ENCODE results near the gene CCNB3. TPM values are rescaled to one million over a fixed set of nuclear protein-coding genes. Genes with fewer than 3 reads are reported as not detected.

The CCNB3 gene
- total RNA-seq, 1 experiment from 2014 or later: 0.35 TPM

DNA sequence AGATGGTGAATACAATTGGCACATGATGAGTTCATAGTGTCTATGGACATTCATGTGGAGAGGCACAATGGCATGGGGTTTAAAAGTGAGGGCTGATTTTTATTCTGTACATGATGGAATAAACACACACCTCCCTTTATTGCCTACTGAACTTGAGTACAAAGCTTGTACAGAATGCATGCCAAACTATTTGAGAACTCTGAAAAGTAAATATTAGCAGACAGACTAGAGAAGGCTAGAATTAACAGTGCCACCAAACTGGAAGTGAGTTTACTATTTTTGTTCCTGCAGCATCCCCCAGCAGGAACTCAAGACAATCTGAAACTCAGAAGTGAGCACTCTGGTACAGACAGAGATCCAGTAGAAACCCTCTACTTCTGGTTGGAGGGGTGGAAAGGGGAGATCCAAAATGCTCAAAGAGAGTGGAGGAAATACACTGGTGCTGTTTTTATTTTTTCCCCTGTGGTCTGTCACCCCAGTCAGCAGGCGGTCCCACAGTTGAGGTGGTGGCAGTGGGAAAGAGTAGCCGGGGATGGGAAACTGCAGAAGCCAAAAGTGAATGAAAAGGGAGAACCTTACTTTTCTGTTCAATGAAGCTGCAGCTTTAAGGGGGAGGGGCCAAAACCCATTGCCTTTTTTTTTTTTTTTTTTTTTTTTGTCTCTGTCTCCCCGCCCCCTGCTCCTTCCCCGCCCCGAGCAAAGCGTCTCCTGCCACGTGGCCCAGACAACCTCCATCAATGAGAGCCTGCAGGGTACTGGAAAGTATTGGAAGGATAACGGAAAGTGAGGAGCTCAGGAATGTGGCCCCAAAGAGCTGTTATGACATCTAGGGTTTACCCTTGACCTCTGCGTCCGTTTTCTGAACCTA lies 24.3 kb upstream of the CCNB3 start:
- peaks cover 0 to 11% (median 0%) of the 10 kb centered on the region in 3 experiments; a peak in 3 of 7 replicates for H3K36me3 Mint-ChIP-seq (ENCODE audit: insufficient read depth in 1 of 3, low read depth in 3 of 3)

More for the DNA sequence above, 24.3 kb upstream of the CCNB3 start:
- no peak overlapping the region for H3K18ac ChIP-seq (ENCODE audit: insufficient read length, low read depth, low read length)
- H3K4me1 ChIP-seq (ENCODE audit: insufficient read depth, low read length): no peaks in the 10 kb centered on the region
- H2BK120ac ChIP-seq (ENCODE audit: low read depth, low read length, poor library complexity, severe bottlenecking): no peak overlapping the region
- no peak overlapping the region for H2AK5ac ChIP-seq (ENCODE audit: insufficient read length, low read length)
- no peaks in the 10 kb centered on the region for H4K20me1 ChIP-seq (ENCODE audit: control insufficient read depth, insufficient read depth, insufficient read length)
- Mint-ChIP-seq H3K27ac (no peak overlapping the region), H3K9me3 (peaks cover 52 to 57% of the 10 kb centered on the region in 2 experiments), H3K27me3 (ENCODE audit: low read depth) (peaks cover 6% of the 10 kb centered on the region; the same call in 1 of the 2 replicates), H3K4me3 (no peak overlapping the region), H3K4me1 (peaks cover 10 to 13% of the 10 kb centered on the region in 2 experiments; a peak in 3 of 4 replicates)
- no CpG with 5 or more reads among the region's 10 CpGs for WGBS (ENCODE audit: extremely low coverage, insufficient read length, low lambda C conversion rate)
- H3K4ac ChIP-seq (ENCODE audit: low read depth, low read length): no peak overlapping the region
- no peaks in the 10 kb centered on the region for H3K23me2 ChIP-seq (ENCODE audit: insufficient read length, low read depth, low read length, poor library complexity, severe bottlenecking)
- DNase-seq: no peak
- no peak overlapping the region for H3K9ac ChIP-seq (ENCODE audit: extremely low read depth, insufficient read length, low read length)
- TF ChIP-seq, protein P1, sequence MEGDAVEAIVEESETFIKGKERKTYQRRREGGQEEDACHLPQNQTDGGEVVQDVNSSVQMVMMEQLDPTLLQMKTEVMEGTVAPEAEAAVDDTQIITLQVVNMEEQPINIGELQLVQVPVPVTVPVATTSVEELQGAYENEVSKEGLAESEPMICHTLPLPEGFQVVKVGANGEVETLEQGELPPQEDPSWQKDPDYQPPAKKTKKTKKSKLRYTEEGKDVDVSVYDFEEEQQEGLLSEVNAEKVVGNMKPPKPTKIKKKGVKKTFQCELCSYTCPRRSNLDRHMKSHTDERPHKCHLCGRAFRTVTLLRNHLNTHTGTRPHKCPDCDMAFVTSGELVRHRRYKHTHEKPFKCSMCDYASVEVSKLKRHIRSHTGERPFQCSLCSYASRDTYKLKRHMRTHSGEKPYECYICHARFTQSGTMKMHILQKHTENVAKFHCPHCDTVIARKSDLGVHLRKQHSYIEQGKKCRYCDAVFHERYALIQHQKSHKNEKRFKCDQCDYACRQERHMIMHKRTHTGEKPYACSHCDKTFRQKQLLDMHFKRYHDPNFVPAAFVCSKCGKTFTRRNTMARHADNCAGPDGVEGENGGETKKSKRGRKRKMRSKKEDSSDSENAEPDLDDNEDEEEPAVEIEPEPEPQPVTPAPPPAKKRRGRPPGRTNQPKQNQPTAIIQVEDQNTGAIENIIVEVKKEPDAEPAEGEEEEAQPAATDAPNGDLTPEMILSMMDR (conservative IDR thresholded peaks at IDR 0.05): no peak
- H3K79me2 ChIP-seq (ENCODE audit: insufficient read depth, low read length): no peaks in the 10 kb centered on the region
- no peak overlapping the region for H4K91ac ChIP-seq (ENCODE audit: insufficient read length, low read depth, low read length)
- H2BK12ac ChIP-seq (ENCODE audit: insufficient read length, low read depth, low read length): no peak overlapping the region
- H3K79me1 ChIP-seq (ENCODE audit: insufficient read depth, low read depth, low read length, poor library complexity, severe bottlenecking): no peaks in the 10 kb centered on the region
- H2BK5ac ChIP-seq (ENCODE audit: insufficient read length, low read length): no peak overlapping the region
- no peak overlapping the region for H3T11ph ChIP-seq (ENCODE audit: low read length)
- peaks cover 11% of the 10 kb centered on the region for H3K9me3 ChIP-seq (ENCODE audit: control insufficient read depth, low read depth, low read length)
- no peak overlapping the region for H2BK20ac ChIP-seq (ENCODE audit: low read depth, low read length, poor library complexity, severe bottlenecking)
- H3K4me2 ChIP-seq (ENCODE audit: insufficient read depth, insufficient read length, low read length): no peak overlapping the region
- no peak overlapping the region for H2BK15ac ChIP-seq (ENCODE audit: low read depth, low read length)
- H3K23ac ChIP-seq (ENCODE audit: insufficient read length, low read depth, low read length): no peak overlapping the region
- H4K5ac ChIP-seq (ENCODE audit: insufficient read length, low read depth, low read length): no peak overlapping the region
- no peaks in the 10 kb centered on the region for H3K27me3 ChIP-seq (ENCODE audit: insufficient read depth, low read length)
- H3K56ac ChIP-seq (ENCODE audit: insufficient read length, low read depth, low read length): no peak overlapping the region
- no peak overlapping the region for H3K27ac ChIP-seq (ENCODE audit: insufficient read length, low read depth, low read length)
- no peak overlapping the region for H3K14ac ChIP-seq (ENCODE audit: insufficient read depth, low read length)
- no peak overlapping the region for H4K8ac ChIP-seq (replicated peaks; ENCODE audit: insufficient read length, low read depth, low read length)
- H2AFZ ChIP-seq (ENCODE audit: low read length): no peak overlapping the region

Data from H9 (cell line).